T-helper 22 cell (primary cell): ENCODE results near the gene PLA1A.
"Not testable (repeated sequence)": the region's sequence is repeated elsewhere in the genome, so short reads cannot be mapped to it uniquely, and the experiment has no call there.

Experiments
- DNase-seq: peaks from one replicate; pipeline ENCODE4 v3.0.0-alpha.2; 2020; ENCODE audit warnings: low read depth

PLA1A gene

GRCh38 chr3:119597548-119598288, at the start of gene PLA1A:
Gene PLA1A, plus strand, starts transcription at chr3:119597885. Its CDS starts 29 bp downstream, at chr3:119597914.
- DNase-seq = no peak

GRCh38 chr3:119548341-119548740, 49.3 kb upstream of the PLA1A start:
- DNase-seq = no peak

GRCh38 chr3:119550192-119550910, 47.3 kb upstream of the PLA1A start:
- no peak for DNase-seq

GRCh38 chr3:119551598-119551997, 46.1 kb upstream of the PLA1A start:
- DNase-seq = no peak

GRCh38 chr3:119552928-119553327, 44.8 kb upstream of the PLA1A start:
- not testable (repeated sequence) for DNase-seq

- no peak for DNase-seq
Observed at GRCh38 chr3:119553823-119554415, 43.8 kb upstream of the PLA1A start.

GRCh38 chr3:119555309-119555735, 42.4 kb upstream of the PLA1A start:
- no peak for DNase-seq

GRCh38 chr3:119555929-119556328, 41.8 kb upstream of the PLA1A start:
- DNase-seq = no peak

- no peak for DNase-seq
Observed at GRCh38 chr3:119557192-119557876, 40.4 kb upstream of the PLA1A start.

GRCh38 chr3:119557877-119558269, 39.8 kb upstream of the PLA1A start:
- DNase-seq = no peak

GRCh38 chr3:119558626-119559317, 38.9 kb upstream of the PLA1A start:
- DNase-seq = no peak

GRCh38 chr3:119559441-119559963, 38.2 kb upstream of the PLA1A start, which contains the start of gene CD80:
Gene CD80, minus strand, starts transcription at chr3:119559614. Its CDS starts 1,886 bp downstream, at chr3:119557728.
- DNase-seq = peak; percentile 14

GRCh38 chr3:119560160-119560559, 37.5 kb upstream of the PLA1A start:
- DNase-seq = no peak

GRCh38 chr3:119562307-119562961, 35.3 kb upstream of the PLA1A start:
- DNase-seq = peak; percentile 37

- not testable (repeated sequence) for DNase-seq
Observed at GRCh38 chr3:119563334-119563733, 34.4 kb upstream of the PLA1A start.

- DNase-seq = no peak
Observed at GRCh38 chr3:119569156-119569555, 28.5 kb upstream of the PLA1A start.

GRCh38 chr3:119570229-119570628, 27.5 kb upstream of the PLA1A start:
- no peak for DNase-seq

GRCh38 chr3:119571230-119571629, 26.5 kb upstream of the PLA1A start:
- no peak for DNase-seq

GRCh38 chr3:119571688-119572087, 26.0 kb upstream of the PLA1A start:
- DNase-seq = no peak

GRCh38 chr3:119575507-119575906, 22.2 kb upstream of the PLA1A start:
- DNase-seq = no peak
